Loucy (cell line): ENCODE results near the gene SEC16A.

Experiments used
- EZH2phosphoT487 ChIP-seq: fragments of 200-600 bp; IDR thresholded peaks from 2 replicates; pipeline ENCODE4 v1.6.1; 2018; ENCODE audit warnings: antibody characterized with exemption, mild to moderate bottlenecking, moderate library complexity, borderline replicate concordance
- TF ChIP-seq, protein P1 (sequence below): fragments of 200-600 bp; sonication (generic); conservative IDR thresholded peaks from 2 replicates; pipeline ENCODE4 v1.5.1; 2014; ENCODE audit warnings: mild to moderate bottlenecking, antibody characterized with exemption, low read length

- TF ChIP-seq, protein P1, sequence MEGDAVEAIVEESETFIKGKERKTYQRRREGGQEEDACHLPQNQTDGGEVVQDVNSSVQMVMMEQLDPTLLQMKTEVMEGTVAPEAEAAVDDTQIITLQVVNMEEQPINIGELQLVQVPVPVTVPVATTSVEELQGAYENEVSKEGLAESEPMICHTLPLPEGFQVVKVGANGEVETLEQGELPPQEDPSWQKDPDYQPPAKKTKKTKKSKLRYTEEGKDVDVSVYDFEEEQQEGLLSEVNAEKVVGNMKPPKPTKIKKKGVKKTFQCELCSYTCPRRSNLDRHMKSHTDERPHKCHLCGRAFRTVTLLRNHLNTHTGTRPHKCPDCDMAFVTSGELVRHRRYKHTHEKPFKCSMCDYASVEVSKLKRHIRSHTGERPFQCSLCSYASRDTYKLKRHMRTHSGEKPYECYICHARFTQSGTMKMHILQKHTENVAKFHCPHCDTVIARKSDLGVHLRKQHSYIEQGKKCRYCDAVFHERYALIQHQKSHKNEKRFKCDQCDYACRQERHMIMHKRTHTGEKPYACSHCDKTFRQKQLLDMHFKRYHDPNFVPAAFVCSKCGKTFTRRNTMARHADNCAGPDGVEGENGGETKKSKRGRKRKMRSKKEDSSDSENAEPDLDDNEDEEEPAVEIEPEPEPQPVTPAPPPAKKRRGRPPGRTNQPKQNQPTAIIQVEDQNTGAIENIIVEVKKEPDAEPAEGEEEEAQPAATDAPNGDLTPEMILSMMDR = peak; percentile 96
- TF ChIP-seq EZH2phosphoT487 = no peak
Observed at GRCh38 chr9:136488247-136489214, 5.7 kb upstream of the SEC16A start.
